Activated B cell treated with CpG ODN at 0.5 μM for 24 hours (primary cell): ENCODE results near the gene DMKN. TPM values are rescaled to one million over a fixed set of nuclear protein-coding genes. Genes with fewer than 3 reads are reported as not detected.

Experiments
- ATAC-seq: fragments of 200-7000 bp; cut with Tn5 transposase; one replicate; pipeline ENCODE4 v1.10.0; 2021; ENCODE audit warnings: low read depth, mild to moderate bottlenecking, moderate library complexity
- CTCF ChIA-PET: fragments of 350-600 bp; sonication (Branson Sonifier 250); formaldehyde crosslinking; loops from one replicate; lab custom pipeline; 2021; ENCODE audit warnings: antibody characterized with exemption; lab: Charles Lee
- POLR2A ChIA-PET: fragments of 350-600 bp; sonication (Branson Sonifier 250); formaldehyde crosslinking; loops from one replicate; lab custom pipeline; 2021; ENCODE audit warnings: antibody characterized with exemption; lab: Charles Lee
- DNase-seq: peaks from one replicate; pipeline ENCODE4 v3.0.0; 2022
- H3K27ac Mint-ChIP-seq: one replicate; pipeline ENCODE4 v1.8.0; 2020; ENCODE audit warnings: mixed read lengths
- H3K27me3 Mint-ChIP-seq: one replicate; pipeline ENCODE4 v1.8.0; 2021; ENCODE audit warnings: mixed read lengths
- H3K36me3 Mint-ChIP-seq: one replicate; pipeline ENCODE4 v1.8.0; 2021; ENCODE audit warnings: low read depth, mixed read lengths
- H3K4me1 Mint-ChIP-seq: one replicate; pipeline ENCODE4 v1.8.0; 2021; ENCODE audit warnings: mixed read lengths
- H3K4me3 Mint-ChIP-seq: one replicate; pipeline ENCODE4 v1.8.0; 2020; ENCODE audit warnings: mild to moderate bottlenecking, mixed read lengths
- H3K9me3 Mint-ChIP-seq: one replicate; pipeline ENCODE4 v1.8.0; 2020; ENCODE audit warnings: mixed read lengths
- CTCF ChIP-seq: fragments of 200-600 bp; IDR thresholded peaks from one replicate; pipeline ENCODE4 v1.8.0; 2022; ENCODE audit warnings: antibody characterized with exemption, mild to moderate bottlenecking
- intact Hi-C: fragments of 100-400 bp; cut with micrococcal nuclease; formaldehyde crosslinking; loops from one replicate; pipeline ENCODE4 v1.15.1; 2024
- total RNA-seq: library from RNA; stranded (reverse); gene quantifications from 2 replicates; pipeline ENCODE4 v1.2.3, GENCODE V29; 2022

Gene DMKN
- total RNA-seq, 1 donor from 2014 or later, result 1.5 TPM

DNA sequence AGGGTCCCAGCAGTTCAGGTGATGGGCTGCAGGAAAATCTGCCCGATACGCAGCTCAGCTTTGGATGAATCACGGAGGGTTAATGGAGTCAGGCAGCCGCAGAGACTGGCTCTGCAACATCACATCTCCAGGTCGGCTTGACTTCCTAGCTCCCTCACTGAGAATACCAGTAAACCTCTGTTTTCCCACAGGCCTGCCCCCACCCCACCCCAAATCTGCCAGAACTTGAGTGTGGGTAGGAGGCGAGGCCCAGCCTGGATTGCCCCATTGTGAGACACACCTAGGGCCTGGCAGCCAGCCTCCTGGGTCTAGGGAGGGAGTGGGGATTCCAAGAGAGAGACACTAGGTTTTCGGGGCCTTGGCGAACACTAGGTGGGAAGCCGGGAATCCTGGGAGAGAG, 19.5 kb downstream of the DMKN start:
- no peak for DNase-seq
- no peak for ATAC-seq
- ChIA-PET CTCF (interaction anchor here (5.3 kb wide), 1 partner anchor 140 kb away, joined by 66 read pairs; no protein-coding TSS in a partner anchor), POLR2A (no interaction called here)
- H3K4me3 Mint-ChIP-seq, result no peak overlapping the region
- TF ChIP-seq CTCF, result no peak
- peaks cover 8% of the 10 kb centered on the region for H3K4me1 Mint-ChIP-seq
- H3K36me3 Mint-ChIP-seq, result no peaks in the 10 kb centered on the region
- intact Hi-C loops, result no loop called here
- no peak overlapping the region for H3K27ac Mint-ChIP-seq
- peaks cover 8% of the 10 kb centered on the region for H3K27me3 Mint-ChIP-seq
- H3K9me3 Mint-ChIP-seq, result no peaks in the 10 kb centered on the region

DNA sequence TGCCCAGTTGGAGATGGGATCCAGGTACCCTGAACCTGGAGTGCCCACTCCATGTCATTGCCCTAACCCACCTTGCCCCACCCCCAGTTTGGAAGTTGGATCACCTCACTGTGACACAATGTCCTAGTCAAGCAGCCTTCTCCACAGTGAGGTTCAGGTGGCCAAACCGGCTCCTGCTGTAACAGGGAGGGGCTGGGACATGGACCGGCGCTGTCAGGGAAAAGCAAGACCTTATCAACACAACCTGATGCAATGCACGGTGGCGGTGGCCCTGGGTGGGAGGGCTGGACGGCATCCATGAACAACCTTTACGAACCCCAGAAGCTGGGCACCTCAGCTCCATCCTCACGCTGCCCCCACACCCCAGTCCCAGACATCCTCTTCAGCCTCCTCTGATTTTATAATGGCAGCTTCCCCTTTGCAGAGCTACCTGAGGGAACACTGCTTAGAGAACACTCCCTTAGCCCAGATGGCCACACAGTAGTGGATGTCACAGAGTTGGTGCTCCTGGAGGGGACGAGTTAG, 21.6 kb downstream of the DMKN start:
- TF ChIP-seq CTCF, result no peak
- Mint-ChIP-seq H3K4me1 (peaks cover 8% of the 10 kb centered on the region), H3K27ac (no peak overlapping the region)

DNA sequence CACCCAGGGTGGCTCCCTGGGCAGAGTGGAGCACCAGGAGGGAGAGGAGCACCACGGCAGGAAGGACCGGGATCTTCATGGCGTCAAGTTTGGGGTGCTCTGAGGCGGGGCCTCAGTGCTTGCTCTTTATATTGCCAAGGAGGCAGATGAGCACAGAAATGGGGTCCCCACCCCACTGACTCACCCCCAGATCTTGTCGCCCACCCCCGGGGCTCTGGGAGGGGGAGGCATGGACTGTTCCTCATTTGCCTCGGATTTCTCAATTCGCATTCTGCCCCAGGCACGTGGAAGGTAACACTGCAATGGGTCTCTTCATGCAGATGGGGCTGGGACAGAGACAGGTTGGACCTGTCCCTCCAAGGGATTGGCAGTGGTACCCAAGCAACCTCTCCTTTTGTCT, 23.1 kb downstream of the DMKN start, which contains the start of gene KRTDAP:
TSS of gene KRTDAP (minus strand) at position 101 of the 400 bp plus-strand sequence. CDS start at position 79, 22 bp downstream.
- no peak for TF ChIP-seq CTCF
- CTCF ChIA-PET, result no interaction called here
- Mint-ChIP-seq H3K4me1 (peaks cover 7% of the 10 kb centered on the region), H3K27ac (no peak within 1 kb of the TSS), H3K4me3 (no peak within 1 kb of the TSS), H3K36me3 (no peaks in the 10 kb centered on the region), H3K9me3 (no peaks in the 10 kb centered on the region), H3K27me3 (peaks cover 8% of the 10 kb centered on the region)
- no peak for DNase-seq
- intact Hi-C loops, result no loop called here
- POLR2A ChIA-PET, result interaction anchor here (1.1 to 1.3 kb wide), 2 partner anchors 137 to 348 kb away, joined by 3 to 8 read pairs; no protein-coding TSS in a partner anchor
- no peak for ATAC-seq

More for the DNA sequence above, 21.6 kb downstream of the DMKN start:
- intact Hi-C loops, result no loop called here
- Mint-ChIP-seq H3K4me3 (no peak overlapping the region), H3K27me3 (peaks cover 8% of the 10 kb centered on the region), H3K36me3 (no peaks in the 10 kb centered on the region), H3K9me3 (no peaks in the 10 kb centered on the region)
- ATAC-seq (no peak), DNase-seq (no peak)
- POLR2A ChIA-PET, result no interaction called here
- CTCF ChIA-PET, result interaction anchor here (1.3 kb wide), 1 partner anchor 140 kb away, joined by 4 read pairs; no protein-coding TSS in a partner anchor

DNA sequence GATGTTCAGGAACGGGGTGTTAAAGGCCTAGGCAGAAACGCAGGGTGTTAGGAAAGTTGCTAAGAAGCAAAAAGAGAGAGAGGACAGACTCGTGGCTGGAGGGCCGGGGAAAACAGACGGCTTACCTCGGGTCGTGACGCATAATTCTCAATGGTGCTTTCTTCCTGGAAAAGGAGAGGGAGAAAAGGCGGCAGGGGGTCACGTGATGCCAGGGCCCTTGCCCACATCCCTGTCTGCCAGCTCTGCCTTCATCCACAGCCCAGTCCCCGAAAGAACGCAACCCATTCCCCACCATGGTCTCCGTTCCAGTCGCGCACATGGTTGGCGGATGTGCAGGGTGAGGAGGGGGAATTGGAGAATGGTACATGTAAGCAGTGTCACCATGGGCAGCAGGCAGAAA, 24.8 kb downstream of the DMKN start:
- POLR2A ChIA-PET, result no interaction called here
- Mint-ChIP-seq H3K36me3 (no peaks in the 10 kb centered on the region), H3K4me1 (peaks cover 16% of the 10 kb centered on the region), H3K4me3 (no peak overlapping the region), H3K27me3 (peaks cover 8% of the 10 kb centered on the region), H3K27ac (no peak overlapping the region), H3K9me3 (no peaks in the 10 kb centered on the region)
- TF ChIP-seq CTCF, result no peak
- DNase-seq (no peak), ATAC-seq (no peak)
- CTCF ChIA-PET, result interaction anchor here (2.5 kb wide), 1 partner anchor 136 kb away, joined by 9 read pairs; no protein-coding TSS in a partner anchor
- intact Hi-C loops, result no loop called here

DNA sequence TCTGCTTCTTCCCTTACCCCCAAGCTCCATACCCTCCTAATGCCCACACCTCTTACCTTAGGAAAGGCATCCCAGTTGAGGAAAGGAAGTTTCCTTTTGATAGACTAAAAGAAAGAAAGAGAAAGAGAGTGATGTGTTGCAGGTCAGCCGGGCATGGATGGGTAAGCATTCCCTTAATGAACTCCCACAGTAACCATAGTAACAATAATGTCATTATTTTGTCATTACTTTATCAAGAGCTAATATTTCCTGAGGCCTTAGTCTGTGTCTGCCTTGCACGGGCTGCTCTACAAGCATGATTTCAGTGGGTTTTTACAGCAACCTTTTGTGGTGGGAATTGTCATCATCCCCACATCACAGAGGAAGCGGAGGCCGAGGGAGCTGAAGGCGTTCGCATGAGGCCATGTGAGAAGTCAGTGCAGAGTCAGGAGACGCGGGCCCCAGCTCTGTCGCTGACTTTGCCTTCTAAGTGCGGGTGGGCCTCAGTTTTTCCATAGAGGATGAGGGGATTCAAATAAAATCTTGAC, 25.7 kb downstream of the DMKN start:
- no peak for DNase-seq
- Mint-ChIP-seq H3K27ac (no peak overlapping the region), H3K4me1 (peaks cover 19% of the 10 kb centered on the region), H3K27me3 (peaks cover 8% of the 10 kb centered on the region), H3K4me3 (no peak overlapping the region), H3K36me3 (no peaks in the 10 kb centered on the region), H3K9me3 (no peaks in the 10 kb centered on the region)
- ChIA-PET CTCF (interaction anchor here (0.9 to 2.5 kb wide), 3 partner anchors 8 to 135 kb away, joined by 3 to 11 read pairs (median 9); no protein-coding TSS in a partner anchor), POLR2A (interaction anchor here (0.5 to 1.6 kb wide), 4 partner anchors 20 to 125 kb away, joined by 3 to 5 read pairs (median 4); no protein-coding TSS in a partner anchor)
- ATAC-seq, result no peak
- intact Hi-C loops, result no loop called here
- no peak for TF ChIP-seq CTCF
